Ovary (tissue), 3 donors: ENCODE measurements around the gene NRDE2.

Experiments used
- CTCF ChIP-seq, 3 donors: fragments of 450-650 bp in 2 of 3; fragments of 200-600 bp in 1 of 3; IDR thresholded peaks; one replicate each; pipeline versions ENCODE4 v1.5.1 to v1.8.0; 2016 to 2022; ENCODE audit warnings: antibody characterized with exemption in 3 of 3, mild to moderate bottlenecking in 1 of 3
- POLR2A ChIP-seq: fragments of 450-650 bp; IDR thresholded peaks from one replicate; pipeline ENCODE4 v1.6.1; 2017; ENCODE audit warnings: antibody characterized with exemption, mild to moderate bottlenecking, moderate library complexity
- donor health status: DM: no; HTN: no; CAD: no.

- TF ChIP-seq CTCF (IDR thresholded peaks at IDR 0.05) (no peak), POLR2A (no peak)
Measured at GRCh38 chr14:90317286-90317685, 14.5 kb downstream of the NRDE2 start.
